Measurements from ENCODE around the gene MXRA7.
A peak's percentile ranks its signal among the peaks of the same experiment; 100 is the strongest.

Gene MXRA7

DNA sequence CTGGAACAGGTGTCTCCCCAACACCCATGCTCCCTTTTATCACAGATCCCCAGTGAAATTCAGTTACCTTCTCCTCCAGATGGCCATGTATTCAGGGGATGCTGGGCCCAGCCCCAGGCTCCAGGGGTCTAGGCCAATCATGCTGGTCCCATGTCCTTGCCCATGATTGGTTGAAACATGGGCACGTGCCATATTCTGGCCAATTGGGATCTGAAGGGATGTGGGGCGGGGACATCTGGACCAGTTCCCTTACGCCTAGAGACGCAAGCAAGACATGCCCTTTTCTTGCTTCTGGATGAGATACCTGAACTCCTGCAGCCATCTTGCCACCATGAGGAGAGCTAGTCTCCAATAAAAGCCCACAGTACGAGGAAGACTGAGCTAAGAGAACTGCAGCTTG lies 36.2 kb downstream of the MXRA7 start:
- no peak for DNase-seq

- DNase-seq: no peak
Measured at GRCh38 chr17:76673729-76674128, 37.0 kb downstream of the MXRA7 start.

DNA sequence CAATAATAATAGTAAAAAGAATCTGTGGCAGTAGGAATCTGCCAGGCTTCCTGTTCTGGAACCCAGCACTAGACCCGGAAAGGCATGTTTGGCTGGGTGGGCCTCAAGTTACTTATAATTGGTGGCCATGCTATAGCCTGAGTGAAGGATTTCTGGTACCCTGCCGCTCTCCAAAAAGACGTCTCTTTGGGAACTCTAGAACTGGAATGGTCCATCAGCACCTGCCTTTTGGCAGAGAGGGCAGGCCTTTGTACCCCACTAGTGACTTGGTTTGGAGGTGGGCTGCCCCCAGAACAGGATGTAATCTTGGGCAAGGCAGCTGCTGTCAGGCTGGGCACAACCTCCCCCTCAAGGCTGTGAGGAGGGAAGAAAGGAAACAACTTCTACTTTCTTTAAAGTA lies 37.9 kb downstream of the MXRA7 start:
- no peak for DNase-seq

DNA sequence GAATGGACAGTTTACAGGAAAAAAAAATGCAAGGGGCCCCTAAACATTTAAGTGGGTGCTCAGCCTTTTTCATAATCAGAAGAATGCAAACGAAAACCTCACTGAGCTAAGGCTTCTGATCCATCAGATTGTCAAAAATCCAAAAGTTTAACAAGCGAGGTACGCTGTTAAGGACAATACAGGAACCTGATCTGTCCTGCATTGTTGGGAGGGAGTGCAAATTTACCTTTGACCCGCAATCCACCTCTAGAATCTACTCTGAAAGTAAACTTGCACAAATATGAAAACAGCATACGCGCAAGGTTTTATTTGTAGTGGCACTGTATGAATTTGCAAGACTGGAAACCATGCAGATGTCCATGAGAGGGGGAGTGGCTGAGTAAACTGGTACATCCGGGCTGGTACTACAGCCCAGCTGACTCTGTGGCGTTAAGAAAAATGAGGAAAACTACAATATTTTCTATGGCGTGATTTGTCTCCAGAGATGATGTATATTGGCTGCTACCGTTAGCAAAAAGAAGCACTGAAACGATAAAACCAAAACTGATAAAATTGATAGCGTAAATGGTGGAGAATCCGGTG lies 38.4 kb downstream of the MXRA7 start:
- no peak for DNase-seq

- no peak for DNase-seq
Measured at GRCh38 chr17:76671912-76672262, 38.9 kb downstream of the MXRA7 start.

DNA sequence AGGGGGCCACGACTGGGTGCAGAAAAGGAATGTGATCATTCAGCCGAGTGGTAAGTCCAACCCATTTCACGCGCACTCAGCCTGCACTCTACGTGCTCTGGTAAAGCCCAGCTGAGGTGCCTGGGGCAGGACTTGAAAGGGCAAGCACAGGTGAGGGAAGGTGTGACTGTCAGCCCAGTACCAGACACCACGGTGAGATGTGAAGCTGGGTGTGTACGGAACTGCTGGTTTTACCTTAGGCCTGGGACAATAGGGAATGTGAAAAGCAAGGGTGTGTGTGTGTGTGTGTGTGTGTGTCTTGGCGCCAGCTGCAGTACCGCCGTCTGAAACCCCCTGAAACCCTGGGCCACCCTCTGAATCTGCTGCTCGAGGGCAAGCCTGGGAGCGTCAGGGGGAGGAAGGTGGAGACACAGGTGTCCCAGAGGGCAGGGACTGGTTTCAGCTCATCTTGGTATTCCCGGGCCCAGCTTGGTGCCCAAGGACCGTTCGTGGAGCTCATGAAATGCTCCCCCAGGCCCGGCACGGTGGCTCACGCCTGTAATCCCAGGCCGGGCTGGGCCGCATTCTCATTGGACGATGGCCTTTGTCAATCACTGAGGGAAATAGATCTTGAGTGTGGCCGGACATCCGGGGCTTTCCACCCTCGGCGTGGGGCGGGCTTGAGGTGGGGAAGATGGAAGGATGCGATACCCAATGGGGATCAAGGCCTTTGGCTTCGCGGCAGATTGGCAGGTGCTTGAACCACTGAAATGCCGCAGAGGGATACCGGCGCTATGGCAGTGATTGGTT lies 39.4 kb downstream of the MXRA7 start:
- DNase-seq: peak; percentile 100

GRCh38 chr17:76670718-76671122 lies 40.0 kb downstream of the MXRA7 start:
- DNase-seq: no peak

GRCh38 chr17:76670020-76670717 lies 40.6 kb downstream of the MXRA7 start:
- no peak for DNase-seq

- DNase-seq: no peak
Measured at GRCh38 chr17:76667786-76668453, 42.8 kb downstream of the MXRA7 start.

DNA sequence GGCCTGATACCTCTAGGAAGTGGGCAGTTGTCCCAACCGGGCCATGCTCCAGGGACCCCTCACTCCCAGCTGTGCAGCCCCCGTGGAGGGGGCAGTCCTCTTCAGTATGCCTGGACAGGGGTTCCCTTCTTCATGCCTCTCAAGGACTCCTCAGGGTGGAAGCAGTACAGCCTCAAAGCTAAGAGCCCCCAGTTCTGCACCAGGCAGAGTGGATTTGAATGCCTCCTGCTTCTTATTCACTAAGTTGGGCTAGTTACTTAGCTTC lies 43.3 kb downstream of the MXRA7 start:
- no peak for DNase-seq

DNA sequence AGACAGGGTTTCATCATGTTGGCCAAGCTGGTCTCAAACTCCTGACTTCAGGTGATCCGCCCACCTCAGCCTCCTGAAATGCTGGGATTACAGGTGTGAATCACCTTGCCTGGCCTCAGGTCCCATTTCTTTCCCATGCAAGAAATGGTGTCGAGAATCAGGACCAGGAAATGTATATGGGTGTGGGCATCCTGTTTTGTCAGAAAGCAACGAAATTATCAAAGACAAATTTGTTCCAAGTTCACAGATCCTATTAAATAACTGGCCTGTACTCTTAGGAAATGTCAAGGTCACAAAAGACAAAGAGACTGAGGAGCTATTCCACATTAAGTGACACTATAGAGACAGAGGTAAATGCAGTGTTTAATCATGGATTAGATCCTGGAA lies 50.1 kb downstream of the MXRA7 start:
- DNase-seq: no peak

DNA sequence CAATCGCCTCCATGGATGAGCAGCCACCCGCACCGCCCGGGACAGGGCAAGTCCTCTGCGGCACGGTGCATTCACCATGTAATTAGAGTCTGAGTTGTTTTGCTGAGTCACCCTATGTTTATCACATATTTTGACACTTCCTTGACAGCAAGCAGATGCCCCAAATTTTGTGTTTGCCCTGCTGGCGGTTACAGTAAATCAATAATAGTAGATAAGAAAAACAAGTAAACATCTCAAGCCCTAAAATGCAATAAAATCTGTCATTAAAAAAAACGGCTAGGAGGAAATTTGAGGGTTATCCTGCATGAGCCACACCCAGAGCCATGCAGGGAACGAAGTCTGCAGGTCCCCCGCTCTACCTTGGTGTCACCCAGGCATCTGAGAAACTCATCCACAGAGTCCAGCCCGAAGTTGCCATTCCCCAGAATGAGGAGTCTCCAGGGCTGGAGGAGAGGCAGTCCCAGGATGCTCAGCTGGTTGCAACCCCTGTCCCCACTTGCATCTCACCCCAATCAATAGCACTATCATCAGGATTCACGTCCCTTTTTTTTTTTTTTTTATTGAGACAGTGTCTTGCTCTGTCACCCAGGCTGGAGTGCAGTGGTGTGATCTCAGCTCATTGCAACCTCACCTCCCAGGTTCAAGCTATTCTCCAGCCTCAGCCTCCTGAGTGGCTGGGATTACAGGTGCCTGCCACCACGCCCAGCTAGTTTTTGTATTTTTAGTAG lies 50.7 kb downstream of the MXRA7 start:
- DNase-seq: peak; percentile 85

DNA sequence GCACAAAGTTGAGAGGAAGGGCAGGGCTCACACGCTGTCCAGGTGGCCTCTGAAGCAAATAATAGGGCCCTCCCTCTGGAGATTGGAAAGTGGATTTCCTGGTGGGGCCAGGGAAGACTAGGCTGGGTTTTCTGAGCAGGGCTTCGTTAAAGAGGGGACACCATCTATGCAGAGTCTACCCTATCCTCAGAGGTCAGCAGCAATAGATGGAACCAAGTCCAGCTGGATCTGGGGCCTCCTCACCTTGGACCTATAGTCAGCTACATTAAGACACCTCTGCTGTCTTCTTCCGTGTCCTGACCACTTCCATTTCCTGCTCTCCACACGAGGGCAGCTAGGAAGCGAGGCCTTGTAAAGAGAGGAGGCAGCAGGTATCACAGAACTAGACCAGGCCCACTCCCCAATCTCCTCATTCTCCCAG lies 52.5 kb downstream of the MXRA7 start:
- no peak for DNase-seq

DNA sequence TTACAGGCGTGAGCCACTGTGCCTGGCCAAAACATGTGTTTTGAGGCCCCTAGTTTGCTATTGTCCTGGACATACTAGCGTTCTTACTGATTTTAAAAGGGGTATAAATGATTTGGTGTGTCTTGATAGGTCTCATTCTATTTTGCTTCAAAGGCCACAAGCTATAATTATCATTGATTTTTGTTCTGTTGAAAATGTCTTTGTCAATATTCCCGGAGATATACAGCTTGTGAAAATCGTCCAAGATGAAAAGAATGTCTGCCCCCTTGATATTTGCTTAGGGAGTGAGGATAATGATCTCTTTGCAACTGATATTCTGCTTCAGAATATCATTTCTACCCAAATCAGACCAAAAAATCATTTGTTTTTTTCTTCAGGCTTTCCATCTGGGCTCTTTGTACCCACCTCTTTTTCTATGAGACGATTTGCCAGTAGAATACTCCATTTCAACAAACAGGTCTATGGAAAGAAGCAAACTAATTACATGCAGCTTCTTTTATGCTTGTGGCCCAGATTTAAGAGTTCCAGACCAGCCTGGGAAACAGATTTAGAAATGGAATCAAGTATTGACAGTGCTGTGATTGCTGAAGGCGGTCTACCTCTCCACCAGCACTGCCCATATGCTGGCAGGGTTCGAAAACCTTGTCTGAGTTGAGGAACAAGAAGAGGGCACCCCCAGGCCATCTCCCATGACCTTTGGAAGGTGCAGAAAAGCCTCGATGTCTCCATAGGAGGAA lies 53.1 kb downstream of the MXRA7 start:
- no peak for DNase-seq

GRCh38 chr17:76654408-76654807 lies 56.4 kb downstream of the MXRA7 start:
- peak; percentile 67 for DNase-seq

DNA sequence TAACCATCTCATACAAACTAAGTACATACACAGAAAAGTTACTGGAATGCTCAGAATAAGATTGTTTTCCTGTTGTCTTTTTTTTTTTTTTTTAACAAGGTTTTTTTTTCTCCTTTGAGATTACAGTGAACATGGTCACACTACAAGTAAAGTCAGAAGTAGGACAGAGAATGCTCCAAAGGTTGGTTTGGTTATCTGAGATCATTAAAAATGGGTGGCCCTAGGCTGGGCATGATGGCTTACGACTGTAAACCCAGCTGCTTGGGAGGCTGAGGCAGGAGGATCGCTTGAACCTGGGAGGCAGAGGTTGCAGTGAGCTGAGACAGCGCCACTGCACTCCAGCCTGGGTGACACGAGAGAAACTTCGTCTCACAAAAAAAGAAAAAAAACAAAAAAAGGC lies 60.3 kb downstream of the MXRA7 start:
- DNase-seq: no peak

GRCh38 chr17:76646712-76647111 lies 64.1 kb downstream of the MXRA7 start:
- no peak for DNase-seq

GRCh38 chr17:76645481-76645880 lies 65.3 kb downstream of the MXRA7 start:
- no peak for DNase-seq

DNA sequence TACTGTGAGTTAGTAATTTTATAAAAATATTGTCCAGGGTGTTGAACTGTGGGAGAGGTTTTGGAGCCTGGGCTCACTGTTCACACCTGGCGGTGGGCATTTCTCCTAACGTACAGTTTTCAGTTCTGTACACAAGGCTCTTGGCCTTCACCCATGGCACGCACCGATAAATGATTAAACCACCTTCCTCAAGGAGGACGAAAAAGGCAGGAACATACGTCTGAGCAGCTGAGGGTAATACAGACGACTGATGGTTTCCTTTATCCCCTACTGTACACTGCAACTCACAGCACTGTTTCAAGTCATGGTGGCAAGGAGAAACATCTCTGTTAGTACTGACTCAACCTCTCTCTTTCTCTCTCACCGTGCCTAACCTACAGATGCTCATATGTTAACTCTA lies 65.8 kb downstream of the MXRA7 start:
- DNase-seq: no peak

- peak; percentile 88 for DNase-seq
Measured at GRCh38 chr17:76643553-76644148, 67.1 kb downstream of the MXRA7 start, which contains the start of gene ST6GALNAC1. TSS of gene ST6GALNAC1 (minus strand) at chr17:76643757. CDS start at chr17:76643638, 119 bp downstream.

DNA sequence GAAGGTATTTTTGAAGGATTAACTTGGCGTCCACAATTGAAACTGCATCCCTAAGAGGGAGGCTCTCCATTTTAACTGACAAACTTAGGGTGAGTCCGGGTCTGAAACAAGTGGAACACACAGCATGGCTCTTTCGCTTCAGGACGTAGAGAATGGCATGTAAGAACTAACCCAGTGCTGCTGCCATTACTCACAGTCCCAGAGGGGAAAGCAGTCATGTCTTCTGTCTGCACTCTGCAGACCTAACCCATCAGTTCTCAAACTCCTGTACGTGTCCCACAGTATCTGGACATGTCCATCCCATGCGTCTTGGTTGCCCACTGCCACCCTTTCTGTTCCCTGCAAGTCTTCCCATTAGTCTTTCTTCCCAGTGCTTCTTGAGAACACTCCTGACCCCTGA lies 67.8 kb downstream of the MXRA7 start:
- no peak for DNase-seq

GRCh38 chr17:76642032-76642561 lies 68.7 kb downstream of the MXRA7 start:
- no peak for DNase-seq

All from hematopoietic multipotent progenitor cell treated with erythropoietin and hydrocortisone succinate and interleukin-3 and kit ligand, for 4 days (in vitro differentiated cells).